Left lung (tissue), 10 donors: Measurements from ENCODE around the gene FAM227B. TPM values are rescaled to one million over a fixed set of nuclear protein-coding genes. Genes with fewer than 3 reads are reported as not detected.

Experiments used
- ATAC-seq: fragments of 200-7000 bp; cut with Tn5 transposase; one replicate; pipeline ENCODE4 v1.9.1; 2020; ENCODE audit warnings: moderate library complexity
- DNase-seq, 4 donors: peaks; one replicate each; pipeline ENCODE4 v3.0.0-alpha.2; 2013 to 2020
- H3K27ac ChIP-seq, 2 donors: fragments of 200-600 bp; sonication (generic) in 1 of 2; one replicate each; pipeline versions ENCODE4 v1.5.0 to v1.8.0; 2020 to 2021
- H3K27me3 ChIP-seq, 2 donors: fragments of 200-600 bp; sonication (generic) in 1 of 2; one replicate each; pipeline versions ENCODE4 v1.5.0 to v1.8.0; 2020 to 2021
- H3K36me3 ChIP-seq, 2 donors: fragments of 200-600 bp; sonication (generic) in 1 of 2; one replicate each; pipeline versions ENCODE4 v1.5.0 to v1.8.0; 2020 to 2021
- H3K4me1 ChIP-seq, 2 donors: fragments of 200-600 bp; one replicate each; pipeline ENCODE4 v1.8.0; 2021
- H3K4me3 ChIP-seq, 2 donors: fragments of 200-600 bp; sonication (generic) in 1 of 2; one replicate each; pipeline versions ENCODE4 v1.5.0 to v1.8.0; 2020 to 2021; ENCODE audit warnings: mild to moderate bottlenecking in 1 of 2
- H3K9me3 ChIP-seq, 2 donors: fragments of 200-600 bp; sonication (generic) in 1 of 2; one replicate each; pipeline versions ENCODE4 v1.5.0 to v1.8.0; 2020 to 2021
- intact Hi-C, 2 donors: fragments of 100-400 bp; cut with DNase I; formaldehyde crosslinking; loops; one replicate each; pipeline versions ENCODE4 v1.11.2 to v1.14.2; 2022
- polyA plus RNA-seq, 6 donors: library from polyadenylated mRNA; unstranded; fragments of 120-200 nt; gene quantifications; one replicate each; pipeline ENCODE4 v1.2.1, GENCODE V29; 2013; ENCODE audit not compliant: insufficient read length in 6 of 6
- total RNA-seq, 2 donors: library from RNA; stranded (reverse); fragmentation: NEBNext Ultra II Directional; extraction: Animal tissue kit (Norgen Biotek cat#: 25700); gene quantifications; one replicate each; pipeline ENCODE4 v1.2.1, GENCODE V29; 2021
- TF ChIP-seq, protein P1 (sequence below), 2 donors: fragments of 200-600 bp; sonication (generic) in 1 of 2; IDR thresholded peaks; one replicate each; pipeline versions ENCODE4 v1.5.0 to v1.8.0; 2021; ENCODE audit warnings: antibody characterized with exemption in 2 of 2
- donor health status: DM: no; HTN: yes; CAD: no.
- donor health status: DM: no; HTN: no; CAD: no.

The FAM227B gene
- total and polyA plus RNA-seq, 8 donors, result 2.3 to 17.2 (median 13.3) TPM

DNA sequence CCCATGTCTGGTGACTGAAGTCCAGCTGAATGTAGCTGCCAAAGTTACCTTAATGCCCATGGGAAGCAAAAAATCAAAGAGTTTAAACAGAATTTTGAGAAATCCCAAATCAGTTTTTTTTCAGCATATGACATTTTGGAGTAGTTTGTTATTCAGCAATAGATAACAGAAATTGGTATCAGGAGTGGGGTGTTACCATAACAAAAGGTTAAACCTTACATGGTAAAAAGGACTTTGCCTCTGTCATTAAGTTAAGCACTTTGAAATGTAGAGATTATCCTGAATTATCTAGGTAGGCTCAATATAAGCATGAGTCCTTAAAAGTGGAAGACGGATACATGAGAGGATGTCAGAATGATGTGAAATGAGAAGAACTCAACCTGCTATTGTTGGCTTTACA lies 32.3 kb upstream of the FAM227B start:
- no peak overlapping the region for H3K27ac ChIP-seq
- DNase-seq (no peak), ATAC-seq (no peak)
- no peaks in the 10 kb centered on the region for H3K4me1 ChIP-seq
- TF ChIP-seq, protein P1, sequence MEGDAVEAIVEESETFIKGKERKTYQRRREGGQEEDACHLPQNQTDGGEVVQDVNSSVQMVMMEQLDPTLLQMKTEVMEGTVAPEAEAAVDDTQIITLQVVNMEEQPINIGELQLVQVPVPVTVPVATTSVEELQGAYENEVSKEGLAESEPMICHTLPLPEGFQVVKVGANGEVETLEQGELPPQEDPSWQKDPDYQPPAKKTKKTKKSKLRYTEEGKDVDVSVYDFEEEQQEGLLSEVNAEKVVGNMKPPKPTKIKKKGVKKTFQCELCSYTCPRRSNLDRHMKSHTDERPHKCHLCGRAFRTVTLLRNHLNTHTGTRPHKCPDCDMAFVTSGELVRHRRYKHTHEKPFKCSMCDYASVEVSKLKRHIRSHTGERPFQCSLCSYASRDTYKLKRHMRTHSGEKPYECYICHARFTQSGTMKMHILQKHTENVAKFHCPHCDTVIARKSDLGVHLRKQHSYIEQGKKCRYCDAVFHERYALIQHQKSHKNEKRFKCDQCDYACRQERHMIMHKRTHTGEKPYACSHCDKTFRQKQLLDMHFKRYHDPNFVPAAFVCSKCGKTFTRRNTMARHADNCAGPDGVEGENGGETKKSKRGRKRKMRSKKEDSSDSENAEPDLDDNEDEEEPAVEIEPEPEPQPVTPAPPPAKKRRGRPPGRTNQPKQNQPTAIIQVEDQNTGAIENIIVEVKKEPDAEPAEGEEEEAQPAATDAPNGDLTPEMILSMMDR (IDR thresholded peaks at IDR 0.05), result no peak
- intact Hi-C loops, result no loop called here
- peaks cover 0 to 27% of the 10 kb centered on the region in 2 donors for H3K9me3 ChIP-seq
- no peaks in the 10 kb centered on the region for H3K36me3 ChIP-seq
- H3K27me3 ChIP-seq, result no peaks in the 10 kb centered on the region
- H3K4me3 ChIP-seq, result no peak overlapping the region

DNA sequence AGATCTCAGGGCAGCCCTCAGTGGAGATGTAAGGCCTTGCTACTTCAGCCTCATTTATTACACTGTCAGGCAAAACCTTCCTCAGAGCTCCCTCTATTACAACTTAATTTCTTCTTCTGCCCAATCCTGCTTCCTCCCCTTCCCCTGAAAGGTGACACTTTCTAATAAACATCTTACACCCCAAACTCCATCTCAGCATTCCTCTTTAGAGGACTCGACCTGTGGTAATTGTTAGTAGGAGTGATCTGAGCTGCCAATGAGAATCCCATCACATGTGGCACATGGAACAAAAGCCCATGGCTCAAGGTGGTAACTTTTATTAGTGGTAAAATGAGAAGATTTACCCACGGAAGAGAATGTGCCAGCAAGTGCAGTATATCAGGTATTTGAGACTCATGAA lies 30.1 kb upstream of the FAM227B start:
- Histone ChIP-seq H3K27ac (no peak overlapping the region), H3K9me3 (peaks cover 0 to 27% of the 10 kb centered on the region in 2 donors), H3K27me3 (no peaks in the 10 kb centered on the region), H3K4me3 (no peak overlapping the region), H3K36me3 (no peaks in the 10 kb centered on the region), H3K4me1 (no peaks in the 10 kb centered on the region)
- no peak for DNase-seq
- no peak for ATAC-seq
- intact Hi-C loops, result no loop called here
- TF ChIP-seq, protein P1 (IDR thresholded peaks at IDR 0.05), result no peak

DNA sequence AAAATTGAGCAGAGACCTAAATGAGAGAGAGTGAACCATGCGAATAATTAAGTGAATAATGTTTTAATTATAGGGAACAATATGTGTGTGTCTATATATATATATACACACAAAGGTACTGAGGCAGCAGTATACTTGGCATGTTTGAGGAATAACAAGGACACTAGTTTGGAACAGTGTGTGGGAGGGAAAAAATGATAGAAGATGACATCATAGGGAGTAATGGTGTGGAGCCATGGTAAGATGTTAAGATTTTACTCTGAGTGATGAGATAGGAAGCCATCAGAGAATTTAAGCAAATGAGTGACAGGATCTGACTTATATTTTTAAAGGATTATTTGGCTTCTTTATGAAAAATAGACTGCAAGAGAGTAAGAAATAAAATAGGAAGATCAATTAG lies 29.4 kb upstream of the FAM227B start:
- intact Hi-C loops, result no loop called here
- ATAC-seq (no peak), DNase-seq (no peak)
- no peaks in the 10 kb centered on the region for H3K4me1 ChIP-seq
- no peak overlapping the region for H3K4me3 ChIP-seq
- H3K27me3 ChIP-seq, result no peaks in the 10 kb centered on the region
- no peak overlapping the region for H3K27ac ChIP-seq
- H3K9me3 ChIP-seq, result peaks cover 0 to 27% of the 10 kb centered on the region in 2 donors
- TF ChIP-seq, protein P1 (IDR thresholded peaks at IDR 0.05), result no peak
- no peaks in the 10 kb centered on the region for H3K36me3 ChIP-seq

DNA sequence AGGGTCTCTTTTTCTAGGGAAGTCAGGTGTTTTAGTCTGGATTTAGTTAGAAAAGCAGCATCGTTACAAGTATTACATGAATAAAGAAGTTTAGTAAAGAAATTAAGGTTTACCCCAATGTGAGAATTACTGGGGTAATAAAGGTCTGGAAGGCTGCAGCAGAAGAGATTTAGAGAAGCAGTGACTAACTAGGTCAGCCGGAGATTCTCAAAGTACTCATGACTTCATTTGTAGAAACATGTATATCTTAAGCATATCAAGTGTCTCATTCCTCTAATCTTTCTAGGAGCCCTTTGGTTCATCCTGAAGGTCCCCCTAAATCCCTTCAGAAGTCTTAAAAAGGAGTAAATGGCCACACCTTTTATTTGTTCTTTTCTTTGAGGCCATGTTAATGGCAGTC lies 26.3 kb upstream of the FAM227B start:
- peaks cover 0 to 1% of the 10 kb centered on the region in 2 donors for H3K9me3 ChIP-seq
- TF ChIP-seq, protein P1 (IDR thresholded peaks at IDR 0.05), result no peak
- H3K36me3 ChIP-seq, result no peaks in the 10 kb centered on the region
- ATAC-seq, result no peak
- no peaks in the 10 kb centered on the region for H3K27me3 ChIP-seq
- H3K4me1 ChIP-seq, result no peaks in the 10 kb centered on the region
- intact Hi-C loops, result no loop called here
- no peak overlapping the region for H3K27ac ChIP-seq
- no peak overlapping the region for H3K4me3 ChIP-seq
- no peak for DNase-seq

DNA sequence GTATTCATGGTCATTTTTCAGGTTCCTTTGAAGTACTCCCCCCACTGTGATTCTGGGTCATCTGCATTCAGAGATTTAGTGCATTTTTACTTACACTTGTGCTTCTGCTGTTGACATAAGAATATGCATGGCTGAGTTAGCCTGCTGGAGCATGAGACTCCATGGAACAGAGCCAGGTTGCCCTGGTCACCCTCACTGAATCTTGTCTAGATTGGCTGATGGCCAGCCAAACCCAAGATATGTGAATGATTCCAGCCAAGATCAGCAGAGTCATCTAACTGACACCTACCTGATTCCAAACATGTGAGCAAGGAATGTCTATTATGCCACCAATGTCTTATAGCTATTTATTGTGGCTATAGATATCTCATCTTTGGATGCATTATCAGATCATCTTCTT lies 25.3 kb upstream of the FAM227B start:
- Histone ChIP-seq H3K4me1 (no peaks in the 10 kb centered on the region), H3K27ac (no peak overlapping the region), H3K9me3 (no peaks in the 10 kb centered on the region), H3K36me3 (no peaks in the 10 kb centered on the region), H3K4me3 (no peak overlapping the region), H3K27me3 (no peaks in the 10 kb centered on the region)
- TF ChIP-seq, protein P1 (IDR thresholded peaks at IDR 0.05), result no peak
- no peak for DNase-seq
- no peak for ATAC-seq
- intact Hi-C loops, result no loop called here
